Measurements from ENCODE around the gene MRPL12. TPM values are rescaled to one million over a fixed set of nuclear protein-coding genes. Genes with fewer than 3 reads are reported as not detected.
A peak's percentile ranks its signal among the peaks of the same experiment; 100 is the strongest.

The MRPL12 gene
- total and polyA plus RNA-seq, 2 of the 13 experiments (the other 11 are each of a cell fraction or from before 2014, with no cell fraction given): 39.1 to 94.1 TPM

DNA sequence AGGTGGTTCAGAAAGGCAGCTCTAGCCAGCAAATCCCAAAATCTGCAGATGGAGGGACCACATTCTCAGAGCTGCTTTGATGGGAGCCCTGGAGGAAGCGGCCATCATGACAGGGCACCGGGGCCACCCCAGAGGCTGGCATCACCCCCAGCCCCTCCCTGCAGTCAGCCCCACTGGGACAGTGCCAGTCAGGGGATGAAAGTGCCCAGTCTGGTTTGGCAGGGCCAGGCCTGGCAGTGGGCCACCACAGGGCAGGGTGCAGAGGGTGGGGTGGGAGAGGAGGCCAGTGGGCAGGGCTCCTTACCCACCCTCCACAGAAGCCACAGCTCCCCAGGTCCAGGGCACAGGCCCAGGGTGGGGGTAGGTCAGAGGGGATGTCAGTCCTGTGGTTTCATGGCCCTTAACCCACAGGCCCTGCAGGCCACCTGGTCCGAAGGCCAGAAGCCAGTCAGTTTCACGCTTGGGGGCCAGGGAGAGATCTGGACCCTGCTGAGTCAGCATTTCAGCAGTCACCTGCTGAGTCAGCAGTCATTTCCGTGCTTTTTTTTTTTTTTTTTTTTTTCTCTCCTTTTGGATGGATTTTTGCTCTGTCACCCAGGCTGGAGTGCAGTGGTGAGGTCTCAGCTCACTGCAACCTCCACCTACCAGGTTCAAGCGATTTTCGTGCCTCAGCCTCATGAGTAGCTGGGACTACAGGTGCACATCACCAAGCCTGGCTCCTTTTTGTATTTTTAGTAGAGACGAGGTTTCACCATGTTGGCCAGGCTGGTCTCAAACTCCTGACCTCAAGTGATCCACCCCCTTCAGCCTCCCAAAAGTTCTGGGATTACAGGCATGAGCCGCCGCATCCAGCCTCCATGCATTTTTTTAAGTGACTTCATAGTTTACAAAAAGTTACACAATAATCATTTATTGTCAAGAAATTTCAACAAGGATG is 19.3 kb downstream of the MRPL12 start (continued):
- TF ChIP-seq NCOA1 (CRISPR knock-in tag; IDR thresholded peaks at IDR 0.05) (0 out of 2 replicates have a peak, but pooled peaks have one; percentile 13), ELF4 (CRISPR knock-in tag; IDR thresholded peaks at IDR 0.05; ENCODE audit: borderline replicate concordance) (no peak), ZNF337 (CRISPR knock-in tag; IDR thresholded peaks at IDR 0.05; ENCODE audit: borderline replicate concordance, low read depth) (no peak), CCDC6 (CRISPR knock-in tag; IDR thresholded peaks at IDR 0.05) (0 out of 2 replicates have a peak, but pooled peaks have one; percentile 23), AGO1 (IDR thresholded peaks at IDR 0.05; ENCODE audit: low read depth, low read length, poor library complexity, severe bottlenecking) (peak; percentile 91), REXO4 (CRISPR knock-in tag; IDR thresholded peaks at IDR 0.05; ENCODE audit: borderline replicate concordance) (no peak), ZFP41 (CRISPR knock-in tag; IDR thresholded peaks at IDR 0.05; ENCODE audit: borderline replicate concordance) (no peak), ZNF30 (CRISPR knock-in tag; IDR thresholded peaks at IDR 0.05) (no peak), TBL1XR1 (IDR thresholded peaks at IDR 0.05; ENCODE audit: borderline replicate concordance, low read length, partially characterized antibody) (no peak)
- TF ChIP-seq, protein P1, sequence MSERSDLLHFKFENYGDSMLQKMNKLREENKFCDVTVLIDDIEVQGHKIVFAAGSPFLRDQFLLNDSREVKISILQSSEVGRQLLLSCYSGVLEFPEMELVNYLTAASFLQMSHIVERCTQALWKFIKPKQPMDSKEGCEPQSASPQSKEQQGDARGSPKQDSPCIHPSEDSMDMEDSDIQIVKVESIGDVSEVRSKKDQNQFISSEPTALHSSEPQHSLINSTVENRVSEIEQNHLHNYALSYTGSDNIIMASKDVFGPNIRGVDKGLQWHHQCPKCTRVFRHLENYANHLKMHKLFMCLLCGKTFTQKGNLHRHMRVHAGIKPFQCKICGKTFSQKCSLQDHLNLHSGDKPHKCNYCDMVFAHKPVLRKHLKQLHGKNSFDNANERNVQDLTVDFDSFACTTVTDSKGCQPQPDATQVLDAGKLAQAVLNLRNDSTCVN (CRISPR knock-in tag; IDR thresholded peaks at IDR 0.05; ENCODE audit: borderline replicate concordance): no peak
- TF ChIP-seq, protein P2, sequence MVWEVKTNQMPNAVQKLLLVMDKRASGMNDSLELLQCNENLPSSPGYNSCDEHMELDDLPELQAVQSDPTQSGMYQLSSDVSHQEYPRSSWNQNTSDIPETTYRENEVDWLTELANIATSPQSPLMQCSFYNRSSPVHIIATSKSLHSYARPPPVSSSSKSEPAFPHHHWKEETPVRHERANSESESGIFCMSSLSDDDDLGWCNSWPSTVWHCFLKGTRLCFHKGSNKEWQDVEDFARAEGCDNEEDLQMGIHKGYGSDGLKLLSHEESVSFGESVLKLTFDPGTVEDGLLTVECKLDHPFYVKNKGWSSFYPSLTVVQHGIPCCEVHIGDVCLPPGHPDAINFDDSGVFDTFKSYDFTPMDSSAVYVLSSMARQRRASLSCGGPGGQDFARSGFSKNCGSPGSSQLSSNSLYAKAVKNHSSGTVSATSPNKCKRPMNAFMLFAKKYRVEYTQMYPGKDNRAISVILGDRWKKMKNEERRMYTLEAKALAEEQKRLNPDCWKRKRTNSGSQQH (CRISPR knock-in tag; IDR thresholded peaks at IDR 0.05; ENCODE audit: low read depth): no peak
- TF ChIP-seq, protein P3, sequence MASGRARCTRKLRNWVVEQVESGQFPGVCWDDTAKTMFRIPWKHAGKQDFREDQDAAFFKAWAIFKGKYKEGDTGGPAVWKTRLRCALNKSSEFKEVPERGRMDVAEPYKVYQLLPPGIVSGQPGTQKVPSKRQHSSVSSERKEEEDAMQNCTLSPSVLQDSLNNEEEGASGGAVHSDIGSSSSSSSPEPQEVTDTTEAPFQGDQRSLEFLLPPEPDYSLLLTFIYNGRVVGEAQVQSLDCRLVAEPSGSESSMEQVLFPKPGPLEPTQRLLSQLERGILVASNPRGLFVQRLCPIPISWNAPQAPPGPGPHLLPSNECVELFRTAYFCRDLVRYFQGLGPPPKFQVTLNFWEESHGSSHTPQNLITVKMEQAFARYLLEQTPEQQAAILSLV (CRISPR knock-in tag; IDR thresholded peaks at IDR 0.05; ENCODE audit: borderline replicate concordance): peak; percentile 70; the same call in 1 of the 2 replicates
- TF ChIP-seq, protein P4, sequence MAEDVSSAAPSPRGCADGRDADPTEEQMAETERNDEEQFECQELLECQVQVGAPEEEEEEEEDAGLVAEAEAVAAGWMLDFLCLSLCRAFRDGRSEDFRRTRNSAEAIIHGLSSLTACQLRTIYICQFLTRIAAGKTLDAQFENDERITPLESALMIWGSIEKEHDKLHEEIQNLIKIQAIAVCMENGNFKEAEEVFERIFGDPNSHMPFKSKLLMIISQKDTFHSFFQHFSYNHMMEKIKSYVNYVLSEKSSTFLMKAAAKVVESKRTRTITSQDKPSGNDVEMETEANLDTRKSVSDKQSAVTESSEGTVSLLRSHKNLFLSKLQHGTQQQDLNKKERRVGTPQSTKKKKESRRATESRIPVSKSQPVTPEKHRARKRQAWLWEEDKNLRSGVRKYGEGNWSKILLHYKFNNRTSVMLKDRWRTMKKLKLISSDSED (CRISPR knock-in tag; IDR thresholded peaks at IDR 0.05): no peak
- TF ChIP-seq, protein P5, sequence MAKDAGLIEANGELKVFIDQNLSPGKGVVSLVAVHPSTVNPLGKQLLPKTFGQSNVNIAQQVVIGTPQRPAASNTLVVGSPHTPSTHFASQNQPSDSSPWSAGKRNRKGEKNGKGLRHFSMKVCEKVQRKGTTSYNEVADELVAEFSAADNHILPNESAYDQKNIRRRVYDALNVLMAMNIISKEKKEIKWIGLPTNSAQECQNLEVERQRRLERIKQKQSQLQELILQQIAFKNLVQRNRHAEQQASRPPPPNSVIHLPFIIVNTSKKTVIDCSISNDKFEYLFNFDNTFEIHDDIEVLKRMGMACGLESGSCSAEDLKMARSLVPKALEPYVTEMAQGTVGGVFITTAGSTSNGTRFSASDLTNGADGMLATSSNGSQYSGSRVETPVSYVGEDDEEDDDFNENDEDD (CRISPR knock-in tag; IDR thresholded peaks at IDR 0.05; ENCODE audit: borderline replicate concordance): no peak
- TF ChIP-seq, protein P6, sequence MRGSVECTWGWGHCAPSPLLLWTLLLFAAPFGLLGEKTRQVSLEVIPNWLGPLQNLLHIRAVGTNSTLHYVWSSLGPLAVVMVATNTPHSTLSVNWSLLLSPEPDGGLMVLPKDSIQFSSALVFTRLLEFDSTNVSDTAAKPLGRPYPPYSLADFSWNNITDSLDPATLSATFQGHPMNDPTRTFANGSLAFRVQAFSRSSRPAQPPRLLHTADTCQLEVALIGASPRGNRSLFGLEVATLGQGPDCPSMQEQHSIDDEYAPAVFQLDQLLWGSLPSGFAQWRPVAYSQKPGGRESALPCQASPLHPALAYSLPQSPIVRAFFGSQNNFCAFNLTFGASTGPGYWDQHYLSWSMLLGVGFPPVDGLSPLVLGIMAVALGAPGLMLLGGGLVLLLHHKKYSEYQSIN (CRISPR knock-in tag; IDR thresholded peaks at IDR 0.05; ENCODE audit: borderline replicate concordance): no peak
- TF ChIP-seq, protein P7, sequence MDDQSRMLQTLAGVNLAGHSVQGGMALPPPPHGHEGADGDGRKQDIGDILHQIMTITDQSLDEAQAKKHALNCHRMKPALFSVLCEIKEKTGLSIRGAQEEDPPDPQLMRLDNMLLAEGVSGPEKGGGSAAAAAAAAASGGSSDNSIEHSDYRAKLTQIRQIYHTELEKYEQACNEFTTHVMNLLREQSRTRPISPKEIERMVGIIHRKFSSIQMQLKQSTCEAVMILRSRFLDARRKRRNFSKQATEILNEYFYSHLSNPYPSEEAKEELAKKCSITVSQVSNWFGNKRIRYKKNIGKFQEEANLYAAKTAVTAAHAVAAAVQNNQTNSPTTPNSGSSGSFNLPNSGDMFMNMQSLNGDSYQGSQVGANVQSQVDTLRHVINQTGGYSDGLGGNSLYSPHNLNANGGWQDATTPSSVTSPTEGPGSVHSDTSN (CRISPR knock-in tag; IDR thresholded peaks at IDR 0.05; ENCODE audit: borderline replicate concordance): no peak
- TF ChIP-seq, protein P8, sequence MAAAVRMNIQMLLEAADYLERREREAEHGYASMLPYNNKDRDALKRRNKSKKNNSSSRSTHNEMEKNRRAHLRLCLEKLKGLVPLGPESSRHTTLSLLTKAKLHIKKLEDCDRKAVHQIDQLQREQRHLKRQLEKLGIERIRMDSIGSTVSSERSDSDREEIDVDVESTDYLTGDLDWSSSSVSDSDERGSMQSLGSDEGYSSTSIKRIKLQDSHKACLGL (CRISPR knock-in tag; IDR thresholded peaks at IDR 0.05): 0 out of 2 replicates have a peak, but pooled peaks have one; percentile 38

Measured in HepG2 (cell line).